Fibroblast of lung (primary cell): ENCODE data around the gene P2RX4. TPM values are rescaled to one million over a fixed set of nuclear protein-coding genes. Genes with fewer than 3 reads are reported as not detected.

Source experiments
- DNase-seq, 2 donors: peaks; one replicate each; pipeline versions ENCODE4 v3.0.0 to v3.0.0-alpha.2; 2010; ENCODE audit warnings: low read depth in 2 of 2
- H2AFZ ChIP-seq: 2 replicates; pipeline ENCODE4 v1.5.1; 2012; ENCODE audit warnings: low read length, control low read depth, inconsistent platforms
- H3K27ac ChIP-seq: 2 replicates; pipeline ENCODE4 v1.5.1; 2011; ENCODE audit warnings: low read length, control low read depth; ENCODE audit not compliant: insufficient read depth
- H3K27me3 ChIP-seq: 2 replicates; pipeline ENCODE4 v1.5.1; 2011; ENCODE audit warnings: mild to moderate bottlenecking, low read length; ENCODE audit not compliant: control insufficient read depth, insufficient read depth
- H3K36me3 ChIP-seq: 2 replicates; pipeline ENCODE4 v1.5.1; 2011; ENCODE audit warnings: low read length; ENCODE audit not compliant: control insufficient read depth, insufficient read depth
- H3K4me1 ChIP-seq: 2 replicates; pipeline ENCODE4 v1.5.1; 2011; ENCODE audit warnings: low read length; ENCODE audit not compliant: control insufficient read depth, insufficient read depth; ENCODE audit errors: extremely low read depth
- H3K4me2 ChIP-seq: 2 replicates; pipeline ENCODE4 v1.5.1; 2011; ENCODE audit warnings: low read length, control low read depth; ENCODE audit not compliant: insufficient read depth; ENCODE audit errors: extremely low read depth
- H3K4me3 ChIP-seq, 4 experiments: fragments of 200-600 bp in 1 of 4; sonication (generic) in 1 of 4; replicated peaks in 1 of 4; 2 replicates each; pipeline ENCODE4 v1.5.1; 2011 to 2016; ENCODE audit warnings: low read length in 4 of 4, low read depth in 3 of 4, mild to moderate bottlenecking in 3 of 4, control low read depth in 2 of 4, inconsistent platforms in 1 of 4, mixed read lengths in 1 of 4; ENCODE audit not compliant: insufficient read depth in 1 of 4; ENCODE audit errors: control extremely low read depth in 1 of 4
- H3K79me2 ChIP-seq: 2 replicates; pipeline ENCODE4 v1.5.1; 2012; ENCODE audit warnings: mild to moderate bottlenecking, low read length, inconsistent platforms; ENCODE audit not compliant: control insufficient read depth, insufficient read depth
- H3K9ac ChIP-seq: 2 replicates; pipeline ENCODE4 v1.5.1; 2011; ENCODE audit warnings: mild to moderate bottlenecking, low read length, control low read depth; ENCODE audit not compliant: insufficient read depth
- H3K9me3 ChIP-seq: 2 replicates; pipeline ENCODE4 v1.5.1; 2012; ENCODE audit warnings: low read depth, low read length; ENCODE audit not compliant: control insufficient read depth, insufficient read depth
- H4K20me1 ChIP-seq: 2 replicates; pipeline ENCODE4 v1.5.1; 2011; ENCODE audit warnings: low read length; ENCODE audit not compliant: control insufficient read depth, insufficient read depth; ENCODE audit errors: extremely low read depth
- EZH2 ChIP-seq: IDR thresholded peaks from 2 replicates; pipeline ENCODE4 v1.5.1; 2012; ENCODE audit warnings: low read length, control low read depth, mild to moderate bottlenecking; ENCODE audit errors: missing control alignments
- polyA plus RNA-seq, 2 donors: library from polyadenylated mRNA; depleted of rRNA in 1 of 2; stranded (reverse) in 1 of 2; unstranded in 1 of 2; fragments of >200 nt; gene quantifications; 2 replicates each; pipeline ENCODE4 v1.2.1, GENCODE V29; 2011 to 2012; ENCODE audit warnings: missing spikeins in 1 of 2
- total RNA-seq: library from RNA; depleted of rRNA; stranded (reverse); fragments of >200 nt; gene quantifications from 2 replicates; pipeline ENCODE4 v1.2.1, GENCODE V29; 2014
- TF ChIP-seq, protein P1 (sequence below), 2 donors: IDR thresholded peaks in 1 of 2; conservative IDR thresholded peaks in 1 of 2; 1 replicate in 1 of 2; 2 replicates in 1 of 2; pipeline ENCODE4 v1.5.1; 2011 to 2012; ENCODE audit warnings: low read length in 2 of 2, control low read depth in 1 of 2, inconsistent platforms in 1 of 2, low read depth in 1 of 2, mild to moderate bottlenecking in 1 of 2

P2RX4 gene
- total and polyA plus RNA-seq, 2 donors (not counting 1 experiment from before 2014, with no cell fraction given), result 27.2 to 59.8 TPM

DNA sequence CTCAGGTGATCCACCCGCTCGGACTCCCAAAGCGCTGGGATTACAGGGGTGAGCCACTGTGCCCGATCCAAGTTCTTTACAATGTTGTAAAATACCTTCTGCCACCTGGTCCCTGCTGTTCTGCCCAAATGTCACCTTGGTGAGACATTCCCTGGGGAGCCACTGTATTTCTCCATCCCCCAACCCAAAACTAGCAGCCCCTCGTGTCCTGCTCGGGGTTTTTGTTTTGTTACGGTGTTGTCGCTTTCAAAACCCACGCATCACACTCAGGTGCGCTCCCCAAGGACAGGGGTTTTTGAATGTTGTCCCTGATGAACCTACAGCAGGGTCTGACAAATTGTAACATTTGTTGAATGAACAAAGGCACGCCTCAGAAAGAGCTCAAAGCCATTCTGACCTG, 49.1 kb downstream of the P2RX4 start:
- Histone ChIP-seq H3K9me3 (no peaks in the 10 kb centered on the region), H3K9ac (no peak overlapping the region), H3K36me3 (peaks cover 11% of the 10 kb centered on the region), H3K27ac (no peak overlapping the region), H4K20me1 (no peaks in the 10 kb centered on the region), H3K4me3 (no peak overlapping the region), H3K79me2 (no peaks in the 10 kb centered on the region), H3K27me3 (no peaks in the 10 kb centered on the region), H2AFZ (no peak overlapping the region), H3K4me2 (no peak overlapping the region), H3K4me1 (no peaks in the 10 kb centered on the region)
- no peak for DNase-seq
- TF ChIP-seq EZH2, result no peak
- TF ChIP-seq, protein P1, sequence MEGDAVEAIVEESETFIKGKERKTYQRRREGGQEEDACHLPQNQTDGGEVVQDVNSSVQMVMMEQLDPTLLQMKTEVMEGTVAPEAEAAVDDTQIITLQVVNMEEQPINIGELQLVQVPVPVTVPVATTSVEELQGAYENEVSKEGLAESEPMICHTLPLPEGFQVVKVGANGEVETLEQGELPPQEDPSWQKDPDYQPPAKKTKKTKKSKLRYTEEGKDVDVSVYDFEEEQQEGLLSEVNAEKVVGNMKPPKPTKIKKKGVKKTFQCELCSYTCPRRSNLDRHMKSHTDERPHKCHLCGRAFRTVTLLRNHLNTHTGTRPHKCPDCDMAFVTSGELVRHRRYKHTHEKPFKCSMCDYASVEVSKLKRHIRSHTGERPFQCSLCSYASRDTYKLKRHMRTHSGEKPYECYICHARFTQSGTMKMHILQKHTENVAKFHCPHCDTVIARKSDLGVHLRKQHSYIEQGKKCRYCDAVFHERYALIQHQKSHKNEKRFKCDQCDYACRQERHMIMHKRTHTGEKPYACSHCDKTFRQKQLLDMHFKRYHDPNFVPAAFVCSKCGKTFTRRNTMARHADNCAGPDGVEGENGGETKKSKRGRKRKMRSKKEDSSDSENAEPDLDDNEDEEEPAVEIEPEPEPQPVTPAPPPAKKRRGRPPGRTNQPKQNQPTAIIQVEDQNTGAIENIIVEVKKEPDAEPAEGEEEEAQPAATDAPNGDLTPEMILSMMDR (conservative IDR thresholded peaks at IDR 0.05 in 1 of 2, IDR thresholded peaks at IDR 0.05 in 1 of 2; ENCODE audit: low read depth in 1 of 2, low read length in 2 of 2), result no peak

DNA sequence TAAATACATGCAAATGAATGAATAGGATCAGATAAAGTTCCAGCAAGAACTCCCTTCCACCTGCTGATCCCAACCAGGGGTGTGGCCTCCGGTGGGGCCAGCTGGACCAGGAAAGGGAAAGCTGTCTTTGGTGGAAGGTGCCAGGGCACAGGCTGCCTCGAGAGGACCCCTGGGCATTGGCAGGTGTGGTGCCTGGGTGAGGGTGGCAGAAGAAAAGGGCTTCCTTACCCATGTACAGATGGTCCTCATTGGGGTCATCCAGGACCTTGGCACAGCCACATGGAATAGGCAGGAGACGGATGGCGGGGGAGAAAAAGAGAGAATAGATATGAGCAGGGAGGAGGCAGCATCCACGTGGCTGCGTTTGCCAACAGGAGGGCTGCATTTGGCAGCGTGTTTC, 50.2 kb downstream of the P2RX4 start:
- no peak overlapping the region for H3K4me3 ChIP-seq
- H3K36me3 ChIP-seq, result peaks cover 11% of the 10 kb centered on the region
- no peaks in the 10 kb centered on the region for H3K9me3 ChIP-seq
- no peak overlapping the region for H2AFZ ChIP-seq
- no peak overlapping the region for H3K27ac ChIP-seq
- H3K27me3 ChIP-seq, result no peaks in the 10 kb centered on the region
- no peak for DNase-seq
- no peak for TF ChIP-seq EZH2
- TF ChIP-seq, protein P1 (conservative IDR thresholded peaks at IDR 0.05 in 1 of 2, IDR thresholded peaks at IDR 0.05 in 1 of 2; ENCODE audit: low read depth in 1 of 2, low read length in 2 of 2), result no peak
- H3K9ac ChIP-seq, result no peak overlapping the region
- H4K20me1 ChIP-seq, result no peaks in the 10 kb centered on the region
- no peaks in the 10 kb centered on the region for H3K4me1 ChIP-seq
- H3K79me2 ChIP-seq, result no peaks in the 10 kb centered on the region
- H3K4me2 ChIP-seq, result no peak overlapping the region

DNA sequence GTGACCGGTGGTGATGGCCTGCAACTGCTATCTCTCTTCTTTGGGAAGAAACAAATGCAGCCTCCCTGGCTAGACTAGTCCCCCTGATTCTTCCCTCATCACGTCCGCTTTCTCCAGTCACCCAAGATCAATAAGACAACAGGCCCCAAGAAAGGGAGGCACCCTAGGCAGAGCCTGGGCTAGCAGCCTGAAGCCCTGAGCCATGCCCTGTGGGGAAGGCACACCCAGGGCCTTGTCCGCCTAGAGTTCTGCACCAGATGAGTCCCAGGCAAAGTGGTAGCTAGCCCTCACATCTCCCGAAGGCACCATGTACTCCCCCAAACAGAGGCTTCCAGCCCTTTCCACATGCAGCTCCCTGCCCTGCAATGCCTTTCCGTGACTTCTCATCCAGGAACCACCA, 51.5 kb downstream of the P2RX4 start:
- no peak for DNase-seq
- H3K27ac ChIP-seq, result no peak overlapping the region
- no peak overlapping the region for H3K9ac ChIP-seq
- no peaks in the 10 kb centered on the region for H3K9me3 ChIP-seq
- H3K4me1 ChIP-seq, result no peaks in the 10 kb centered on the region
- no peaks in the 10 kb centered on the region for H3K79me2 ChIP-seq
- no peak overlapping the region for H3K4me3 ChIP-seq
- peaks cover 9% of the 10 kb centered on the region for H3K36me3 ChIP-seq
- no peaks in the 10 kb centered on the region for H4K20me1 ChIP-seq
- H3K27me3 ChIP-seq, result no peaks in the 10 kb centered on the region
- H3K4me2 ChIP-seq, result no peak overlapping the region
- no peak overlapping the region for H2AFZ ChIP-seq
- TF ChIP-seq EZH2, result no peak
- TF ChIP-seq, protein P1 (conservative IDR thresholded peaks at IDR 0.05 in 1 of 2, IDR thresholded peaks at IDR 0.05 in 1 of 2; ENCODE audit: low read depth in 1 of 2, low read length in 2 of 2), result no peak
